KG1 (cell line): ENCODE results near the gene CCKAR.

Experiments used
- DNase-seq: peaks from one replicate; lab custom pipeline; 2025; lab: John Stamatoyannopoulos, UW

The CCKAR gene

DNA sequence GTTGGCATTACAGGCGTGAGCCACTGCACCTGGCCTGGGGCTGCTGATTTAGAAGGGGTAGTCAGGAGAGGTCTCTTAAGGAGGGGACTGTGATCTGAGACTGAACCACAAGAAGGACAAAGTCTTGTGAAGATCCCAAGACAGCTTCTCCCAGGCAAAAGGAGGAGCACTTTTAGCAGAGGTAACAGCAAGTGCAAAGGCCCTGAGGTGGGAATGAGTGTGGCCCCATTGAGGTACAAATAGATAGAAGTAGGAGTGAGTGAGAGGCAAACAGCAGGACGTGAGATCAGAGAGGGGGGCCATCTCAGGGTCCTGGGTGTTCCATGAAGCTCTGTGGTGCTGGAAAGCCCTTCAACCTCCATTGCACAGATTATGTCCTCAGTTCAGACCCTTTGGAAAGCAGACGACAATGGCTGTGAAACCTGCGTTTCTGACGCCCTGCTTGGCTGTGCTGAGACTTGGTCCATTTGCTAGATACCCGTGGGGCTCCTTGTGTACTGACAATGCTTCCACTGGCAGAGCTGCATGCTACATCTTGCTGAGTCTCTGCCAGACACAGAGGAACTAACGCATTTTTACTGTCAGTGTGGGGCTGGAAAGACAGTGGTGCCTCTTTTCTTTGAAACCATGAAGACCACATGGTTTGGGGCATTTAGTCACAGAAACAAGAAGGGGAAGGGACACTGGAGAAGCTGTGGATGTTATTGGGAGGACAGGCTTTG lies 1.3 kb upstream of the CCKAR start:
- no peak for DNase-seq

DNA sequence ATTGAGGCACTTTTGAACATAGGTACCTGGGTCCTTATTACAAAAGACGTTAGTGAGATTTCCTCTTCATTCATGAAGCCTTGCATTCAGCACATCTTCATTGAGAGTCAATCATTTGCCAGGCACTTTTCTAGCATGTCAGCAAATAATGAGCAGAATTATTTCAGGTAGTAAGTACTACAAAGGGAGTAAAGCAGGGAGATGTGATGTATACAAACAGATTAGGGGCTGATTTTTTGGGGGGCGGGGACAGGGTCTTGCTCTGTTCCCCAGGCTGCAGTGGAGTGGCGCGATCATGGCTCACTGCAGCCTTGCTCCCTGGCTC lies 638 bp upstream of the CCKAR start:
- DNase-seq: no peak

- no peak for DNase-seq
Observed at GRCh38 chr4:26489101-26489985, 941 bp downstream of the CCKAR start.

GRCh38 chr4:26485684-26486083 lies 4.6 kb downstream of the CCKAR start:
- DNase-seq: no peak

- DNase-seq: no peak
Observed at GRCh38 chr4:26484516-26484915, 5.8 kb downstream of the CCKAR start.

- DNase-seq: no peak
Observed at GRCh38 chr4:26484032-26484515, 6.2 kb downstream of the CCKAR start.

GRCh38 chr4:26482508-26483462 lies 7.5 kb downstream of the CCKAR start:
- DNase-seq: no peak

- no peak for DNase-seq
Observed at GRCh38 chr4:26478330-26478729, 12.0 kb downstream of the CCKAR start.

DNA sequence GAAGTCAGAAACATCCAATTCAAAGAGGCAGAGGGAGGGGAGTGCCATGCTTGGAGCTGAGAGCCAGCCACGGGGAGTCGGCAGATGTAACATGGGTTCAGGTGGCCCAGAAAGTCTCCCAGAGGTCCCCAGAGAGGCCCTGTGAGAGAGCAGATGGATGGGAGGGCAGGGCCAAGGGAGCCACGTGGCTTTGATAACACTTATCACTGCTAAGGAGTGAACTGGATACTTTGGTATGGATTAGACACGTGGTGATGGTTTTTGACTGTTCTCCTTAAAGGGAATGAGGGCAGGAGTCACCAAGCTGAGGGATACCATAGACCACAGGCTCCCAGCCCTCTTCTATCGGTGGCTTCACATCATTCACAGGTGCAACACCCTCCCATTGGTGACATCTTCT lies 13.7 kb downstream of the CCKAR start:
- no peak for DNase-seq

- DNase-seq: no peak
Observed at GRCh38 chr4:26475716-26476115, 14.6 kb downstream of the CCKAR start.

GRCh38 chr4:26474551-26474950 lies 15.7 kb downstream of the CCKAR start:
- no peak for DNase-seq

DNA sequence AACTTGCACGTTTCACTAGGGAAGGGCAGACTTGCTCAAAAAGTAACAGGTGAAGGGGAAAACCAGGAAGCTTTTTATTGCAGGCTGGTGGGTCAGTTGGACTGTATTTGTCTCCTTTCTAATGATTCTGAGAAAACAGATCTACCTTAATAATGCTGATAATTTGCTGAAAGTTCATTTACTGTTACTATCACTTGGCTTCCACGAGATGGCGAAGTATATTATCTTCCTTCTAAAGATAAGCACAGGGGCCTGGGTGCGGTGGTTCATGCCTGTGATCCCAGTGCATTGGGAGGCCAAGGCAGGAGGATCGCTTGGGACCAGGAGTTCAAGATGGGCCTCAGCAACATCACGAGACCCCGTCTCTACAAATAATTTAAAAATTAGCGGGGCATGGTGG lies 16.4 kb downstream of the CCKAR start:
- DNase-seq: no peak

DNA sequence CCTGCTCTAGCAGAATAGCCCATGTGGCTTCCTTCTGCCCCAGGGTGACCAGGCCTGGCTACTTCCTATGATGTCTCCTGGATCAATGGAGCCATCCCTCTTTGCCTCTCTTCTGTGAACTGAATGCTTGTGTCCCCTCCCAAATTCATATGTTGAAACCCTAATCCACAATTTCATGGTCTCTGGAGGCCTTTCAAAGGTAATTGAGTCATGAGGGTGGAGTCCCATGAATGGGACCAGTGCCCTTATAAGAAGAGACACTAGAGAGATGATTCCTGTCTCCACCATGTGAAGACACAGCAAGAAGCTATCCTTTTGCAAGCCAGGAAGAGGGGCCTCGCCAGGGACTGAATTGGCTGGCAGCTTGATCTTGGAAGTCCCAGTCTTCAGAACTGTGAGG lies 18.4 kb downstream of the CCKAR start:
- DNase-seq: no peak

DNA sequence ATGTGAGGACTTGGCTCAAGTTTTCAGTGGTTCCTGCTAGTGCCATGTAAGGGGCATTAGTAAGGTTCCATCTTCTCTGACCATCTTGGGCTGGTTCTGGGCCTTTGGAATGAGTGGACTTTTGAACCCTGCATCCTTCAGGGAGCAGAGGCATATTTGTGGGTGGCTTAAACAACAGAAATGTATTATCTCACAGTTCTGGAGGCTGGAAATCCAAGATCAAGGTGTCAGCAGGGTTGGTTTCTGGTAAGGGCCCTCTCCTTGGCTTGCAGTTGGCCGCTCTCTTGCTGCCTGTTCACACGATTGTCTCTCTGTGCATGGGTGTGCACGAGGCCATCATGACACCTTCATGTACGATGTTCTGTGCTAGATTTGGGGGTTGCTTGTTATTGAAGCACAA lies 21.3 kb downstream of the CCKAR start:
- no peak for DNase-seq

DNA sequence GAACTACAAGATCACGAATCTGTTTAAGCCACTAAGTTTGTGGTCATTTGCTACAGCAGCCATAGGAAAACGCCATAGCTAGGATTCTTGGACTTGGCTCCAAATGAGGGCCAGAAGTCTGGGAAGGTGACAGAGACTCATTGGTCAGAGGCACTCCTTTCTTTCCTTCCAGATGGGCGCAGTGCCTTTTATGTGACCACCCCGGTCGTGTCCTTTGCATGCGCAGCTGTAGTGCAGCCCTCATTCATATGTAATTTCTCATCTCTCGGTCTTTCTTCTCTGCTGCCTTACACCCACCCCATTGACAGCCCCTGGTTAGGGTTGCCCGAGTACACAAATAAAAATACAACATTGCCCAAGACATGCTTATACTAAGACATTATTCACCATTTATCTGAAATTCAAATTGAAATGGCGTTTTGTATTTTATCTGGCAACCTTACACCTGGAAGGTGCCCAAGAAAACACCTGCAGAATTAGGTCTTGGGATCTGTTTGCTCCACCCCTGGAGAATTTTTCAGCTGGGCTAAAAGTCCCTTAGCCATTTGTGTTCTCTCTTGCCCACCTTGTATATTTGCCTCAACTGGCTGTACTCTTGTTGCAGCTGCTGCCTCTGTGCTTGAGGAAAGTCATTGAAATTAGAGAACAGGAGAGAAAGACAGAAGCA lies 21.9 kb downstream of the CCKAR start:
- DNase-seq: no peak

- no peak for DNase-seq
Observed at GRCh38 chr4:26467724-26468123, 22.6 kb downstream of the CCKAR start.

DNA sequence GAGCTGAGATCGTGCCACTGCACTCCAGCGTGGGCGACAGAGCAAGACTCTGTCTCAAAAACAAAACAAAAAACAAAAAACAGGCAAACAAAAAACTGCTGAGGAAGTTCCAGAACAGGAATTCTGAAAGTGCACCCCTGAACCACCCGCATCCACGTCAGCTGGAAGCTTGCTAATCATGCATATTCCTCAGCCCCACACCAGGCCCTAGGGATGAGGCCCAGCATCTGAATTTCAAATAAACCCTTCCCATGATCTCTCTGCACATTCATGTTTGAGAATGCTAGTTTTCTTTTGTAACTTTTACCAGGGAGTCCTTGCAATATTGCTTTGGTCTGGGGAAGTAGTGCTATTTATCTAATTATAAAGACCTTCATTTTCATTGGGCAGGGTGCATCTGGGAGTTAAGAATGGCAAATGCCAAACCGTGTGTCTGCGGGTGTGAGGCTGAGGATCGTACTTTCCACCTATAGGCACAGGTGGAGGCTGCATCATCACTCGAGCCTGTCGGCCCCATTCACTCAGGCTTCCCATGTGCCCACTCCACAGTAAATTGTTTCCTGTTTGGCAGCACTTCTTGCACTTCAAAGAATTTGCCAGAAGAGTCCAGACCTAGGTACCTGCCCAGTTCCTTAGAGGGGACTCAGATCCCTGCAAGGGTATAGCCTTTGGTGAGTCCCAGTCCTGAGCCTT lies 23.6 kb downstream of the CCKAR start:
- no peak for DNase-seq

GRCh38 chr4:26464420-26465095 lies 25.7 kb downstream of the CCKAR start:
- DNase-seq: no peak

- DNase-seq: no peak
Observed at GRCh38 chr4:26463386-26463785, 26.9 kb downstream of the CCKAR start.

GRCh38 chr4:26462874-26463273 lies 27.4 kb downstream of the CCKAR start:
- no peak for DNase-seq
